Measurements from ENCODE around the gene SLC25A43.

Gene SLC25A43

GRCh38 chrX:119501511-119502148 is 102.5 kb downstream of the SLC25A43 start:
- DNase-seq: no peak

DNA sequence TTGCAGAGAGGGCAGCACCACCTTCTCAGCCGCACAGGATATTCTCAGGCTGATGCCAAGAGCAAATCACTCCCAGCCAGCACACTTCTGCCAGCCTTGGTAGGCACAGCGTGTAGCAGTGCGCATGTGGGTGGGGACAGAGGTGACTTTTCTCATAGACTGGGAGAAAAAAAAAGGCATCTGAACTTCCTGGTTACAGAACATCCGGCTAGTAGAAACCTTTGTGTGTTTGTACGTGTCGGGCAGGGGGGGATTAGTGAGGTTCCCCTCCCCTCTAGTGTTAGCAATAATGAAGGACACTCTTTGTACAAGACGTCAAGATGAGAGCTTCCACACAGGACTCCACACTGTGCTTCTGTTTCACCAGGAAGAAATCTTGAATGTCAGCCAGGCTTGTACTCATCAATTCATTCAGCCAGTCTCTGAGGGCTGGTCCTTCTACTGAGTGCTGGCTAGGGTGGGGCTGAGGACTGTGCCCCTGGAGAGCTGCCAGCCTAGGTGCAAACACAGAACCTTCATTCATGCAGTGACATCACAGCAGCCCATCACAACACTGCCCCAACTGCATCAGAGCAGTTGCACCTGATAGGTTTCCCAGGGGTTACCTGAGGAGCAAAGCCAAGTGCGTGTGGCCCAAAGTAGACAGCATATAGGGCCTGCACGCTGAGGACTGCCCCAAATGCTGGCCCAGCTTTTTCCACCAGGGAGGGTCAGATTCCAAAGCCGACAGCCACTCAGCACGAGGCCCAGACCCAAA is 103.8 kb downstream of the SLC25A43 start:
- peak; percentile 57 for DNase-seq

DNA sequence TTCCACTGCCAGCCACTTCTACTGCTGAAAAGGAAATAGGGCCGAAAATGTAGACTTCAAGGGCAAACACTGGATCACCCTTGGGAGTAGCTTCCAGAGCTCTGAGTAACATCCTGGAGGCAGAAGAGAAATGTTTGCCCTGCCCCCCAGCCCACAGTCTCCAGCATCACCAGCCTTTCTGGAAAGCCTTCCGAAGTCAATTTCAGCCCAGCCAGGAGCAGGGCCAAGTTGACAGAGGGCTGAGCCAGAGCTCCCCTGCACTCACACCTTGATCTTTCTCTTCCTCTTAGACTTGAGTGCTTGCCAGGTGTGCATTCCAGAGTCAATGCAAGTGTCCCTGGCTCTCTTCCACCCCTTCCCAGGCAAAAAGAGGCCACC is 104.3 kb downstream of the SLC25A43 start:
- DNase-seq: no peak

Data from CD4-positive, alpha-beta T cell treated with Interleukin-17A for 4 hours (primary cell).